ENCODE data around the gene SLC2A11.

DNA sequence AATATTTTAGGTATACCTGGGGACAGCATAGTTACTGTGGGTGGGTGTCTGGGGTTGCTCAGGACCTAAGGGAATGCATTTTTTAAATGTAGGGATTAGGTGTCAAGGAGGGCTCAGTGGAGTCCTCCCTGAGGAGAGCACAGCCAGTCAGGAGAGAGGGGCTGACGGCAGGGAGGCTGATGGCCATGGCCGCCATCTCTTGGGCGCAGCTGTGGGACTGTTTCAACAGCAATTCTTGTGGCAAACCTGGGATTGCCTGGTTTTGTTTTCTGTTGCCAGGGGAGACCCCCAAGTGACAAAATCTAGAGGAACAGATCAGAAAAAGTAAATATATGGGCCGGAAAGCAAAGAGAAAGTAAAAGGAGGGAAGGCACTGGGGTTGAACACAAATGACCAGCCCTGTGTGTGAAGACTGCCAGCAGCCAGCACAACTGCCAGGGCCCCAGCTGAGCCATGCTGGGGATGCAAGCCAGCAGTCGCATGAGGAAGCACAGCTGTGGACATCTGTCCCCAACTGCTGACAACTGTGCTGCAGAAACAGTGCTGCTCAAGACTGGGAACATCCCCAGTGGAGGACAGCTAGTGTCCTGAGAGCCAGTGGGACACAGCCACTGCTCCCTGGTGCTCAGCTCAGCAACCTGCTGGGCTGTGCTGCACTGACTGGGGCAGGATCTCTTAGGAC is 47.0 kb downstream of the SLC2A11 start:
- TF ChIP-seq, protein P1, sequence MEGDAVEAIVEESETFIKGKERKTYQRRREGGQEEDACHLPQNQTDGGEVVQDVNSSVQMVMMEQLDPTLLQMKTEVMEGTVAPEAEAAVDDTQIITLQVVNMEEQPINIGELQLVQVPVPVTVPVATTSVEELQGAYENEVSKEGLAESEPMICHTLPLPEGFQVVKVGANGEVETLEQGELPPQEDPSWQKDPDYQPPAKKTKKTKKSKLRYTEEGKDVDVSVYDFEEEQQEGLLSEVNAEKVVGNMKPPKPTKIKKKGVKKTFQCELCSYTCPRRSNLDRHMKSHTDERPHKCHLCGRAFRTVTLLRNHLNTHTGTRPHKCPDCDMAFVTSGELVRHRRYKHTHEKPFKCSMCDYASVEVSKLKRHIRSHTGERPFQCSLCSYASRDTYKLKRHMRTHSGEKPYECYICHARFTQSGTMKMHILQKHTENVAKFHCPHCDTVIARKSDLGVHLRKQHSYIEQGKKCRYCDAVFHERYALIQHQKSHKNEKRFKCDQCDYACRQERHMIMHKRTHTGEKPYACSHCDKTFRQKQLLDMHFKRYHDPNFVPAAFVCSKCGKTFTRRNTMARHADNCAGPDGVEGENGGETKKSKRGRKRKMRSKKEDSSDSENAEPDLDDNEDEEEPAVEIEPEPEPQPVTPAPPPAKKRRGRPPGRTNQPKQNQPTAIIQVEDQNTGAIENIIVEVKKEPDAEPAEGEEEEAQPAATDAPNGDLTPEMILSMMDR (IDR thresholded peaks at IDR 0.05; ENCODE audit: insufficient read depth, low read length), result no peak
- TF ChIP-seq GABPA (IDR thresholded peaks at IDR 0.05; ENCODE audit: low read depth) (no peak), POLR2AphosphoS5 (IDR thresholded peaks at IDR 0.05; ENCODE audit: low read depth) (no peak), SPI1 (IDR thresholded peaks at IDR 0.05; ENCODE audit: borderline replicate concordance, low read depth) (no peak)
- TF ChIP-seq, protein P2, sequence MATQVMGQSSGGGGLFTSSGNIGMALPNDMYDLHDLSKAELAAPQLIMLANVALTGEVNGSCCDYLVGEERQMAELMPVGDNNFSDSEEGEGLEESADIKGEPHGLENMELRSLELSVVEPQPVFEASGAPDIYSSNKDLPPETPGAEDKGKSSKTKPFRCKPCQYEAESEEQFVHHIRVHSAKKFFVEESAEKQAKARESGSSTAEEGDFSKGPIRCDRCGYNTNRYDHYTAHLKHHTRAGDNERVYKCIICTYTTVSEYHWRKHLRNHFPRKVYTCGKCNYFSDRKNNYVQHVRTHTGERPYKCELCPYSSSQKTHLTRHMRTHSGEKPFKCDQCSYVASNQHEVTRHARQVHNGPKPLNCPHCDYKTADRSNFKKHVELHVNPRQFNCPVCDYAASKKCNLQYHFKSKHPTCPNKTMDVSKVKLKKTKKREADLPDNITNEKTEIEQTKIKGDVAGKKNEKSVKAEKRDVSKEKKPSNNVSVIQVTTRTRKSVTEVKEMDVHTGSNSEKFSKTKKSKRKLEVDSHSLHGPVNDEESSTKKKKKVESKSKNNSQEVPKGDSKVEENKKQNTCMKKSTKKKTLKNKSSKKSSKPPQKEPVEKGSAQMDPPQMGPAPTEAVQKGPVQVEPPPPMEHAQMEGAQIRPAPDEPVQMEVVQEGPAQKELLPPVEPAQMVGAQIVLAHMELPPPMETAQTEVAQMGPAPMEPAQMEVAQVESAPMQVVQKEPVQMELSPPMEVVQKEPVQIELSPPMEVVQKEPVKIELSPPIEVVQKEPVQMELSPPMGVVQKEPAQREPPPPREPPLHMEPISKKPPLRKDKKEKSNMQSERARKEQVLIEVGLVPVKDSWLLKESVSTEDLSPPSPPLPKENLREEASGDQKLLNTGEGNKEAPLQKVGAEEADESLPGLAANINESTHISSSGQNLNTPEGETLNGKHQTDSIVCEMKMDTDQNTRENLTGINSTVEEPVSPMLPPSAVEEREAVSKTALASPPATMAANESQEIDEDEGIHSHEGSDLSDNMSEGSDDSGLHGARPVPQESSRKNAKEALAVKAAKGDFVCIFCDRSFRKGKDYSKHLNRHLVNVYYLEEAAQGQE (IDR thresholded peaks at IDR 0.05; ENCODE audit: insufficient replicate concordance, low read depth), result no peak
